Measurements from ENCODE around the gene GRAMD2B. TPM values are rescaled to one million over a fixed set of nuclear protein-coding genes. Genes with fewer than 3 reads are reported as not detected.

Gene GRAMD2B
- total RNA-seq = 22.0 and 26.0 TPM in 2 replicates

GRCh38 chr5:126422994-126423788 lies at the start of gene GRAMD2B:
Gene GRAMD2B (plus strand): TSS chr5:126423409. CDS start chr5:126423607, 198 bp downstream.

Other genes starting within 250 kb of the GRAMD2B start
- gene ALDH7A1, start 171.8 kb downstream of the GRAMD2B start, total RNA-seq = 34.6 and 37.1 TPM in 2 replicates
- gene PHAX, start 177.5 kb downstream of the GRAMD2B start, total RNA-seq = 37.1 and 41.4 TPM in 2 replicates

Data from smooth muscle cell of the pulmonary artery (primary cell).